ENCODE data around the gene ZSCAN9.

Gene ZSCAN9

DNA sequence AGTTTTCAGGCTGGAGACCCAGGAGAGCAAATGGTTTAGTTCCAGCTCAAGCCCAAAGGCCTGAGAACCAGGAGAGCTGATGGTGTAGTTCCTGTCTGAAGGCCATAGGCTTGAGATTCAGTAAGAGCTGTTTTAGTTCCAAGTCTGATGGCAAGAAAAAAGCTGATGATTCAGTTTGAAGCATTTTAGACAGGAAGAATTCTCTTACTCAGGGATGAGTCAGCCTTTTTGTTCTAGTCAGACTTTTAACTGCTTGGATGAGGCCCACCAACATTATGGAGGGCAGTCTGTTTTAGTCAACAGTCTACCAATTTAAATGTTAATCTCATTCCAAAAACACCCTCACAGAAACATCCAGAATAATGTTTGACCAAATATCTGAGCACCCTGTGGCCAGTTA lies 44.4 kb downstream of the ZSCAN9 start:
- Histone ChIP-seq H3K18ac (ENCODE audit: low read length) (no peak overlapping the region), H3K9ac (ENCODE audit: low read depth, low read length, poor library complexity) (no peak overlapping the region), H3K27ac (replicated peaks; ENCODE audit: low read length) (no peak overlapping the region), H2BK120ac (ENCODE audit: low read depth, low read length) (no peak overlapping the region), H3K4me3 (ENCODE audit: low read length in 2 of 2) (no peak overlapping the region), H3K4me2 (ENCODE audit: insufficient read depth, low read length, poor library complexity, severe bottlenecking) (no peak overlapping the region), H2AK5ac (ENCODE audit: low read depth, low read length) (no peak overlapping the region), H4K8ac (ENCODE audit: low read depth, low read length) (no peak overlapping the region), H3K4ac (ENCODE audit: low read length) (no peak overlapping the region), H3K9me3 (replicated peaks in 1 of 2; ENCODE audit: control insufficient read depth in 2 of 2, insufficient read depth in 1 of 2, low read depth in 1 of 2, low read length in 2 of 2) (no peaks in the 10 kb centered on the region), H3K4me1 (ENCODE audit: control insufficient read depth in 2 of 2, insufficient read depth in 1 of 2, low read depth in 1 of 2, low read length in 2 of 2) (peaks cover 0 to 2% of the 10 kb centered on the region in 2 donors), H2BK15ac (ENCODE audit: low read length) (no peak overlapping the region), H2AFZ (ENCODE audit: low read length) (no peak overlapping the region), H3K36me3 (replicated peaks in 1 of 2; ENCODE audit: control insufficient read depth in 2 of 2, insufficient read depth in 2 of 2, low read length in 2 of 2) (peaks cover 9 to 33% of the 10 kb centered on the region in 2 donors), H4K91ac (ENCODE audit: low read depth, low read length, poor library complexity) (no peak overlapping the region), H3K79me1 (ENCODE audit: low read depth, low read length) (no peaks in the 10 kb centered on the region), H3K23ac (ENCODE audit: low read depth, low read length, poor library complexity) (no peak overlapping the region), H2BK5ac (ENCODE audit: low read length) (no peak overlapping the region), H3K27me3 (ENCODE audit: control insufficient read depth in 3 of 3, insufficient read depth in 3 of 3, low read depth in 1 of 3, low read length in 3 of 3) (no peaks in the 10 kb centered on the region), H3K14ac (ENCODE audit: low read length) (no peak overlapping the region), H2BK12ac (ENCODE audit: low read length) (no peak overlapping the region)
- DNase-seq (ENCODE audit: low spot score): no peak

DNA sequence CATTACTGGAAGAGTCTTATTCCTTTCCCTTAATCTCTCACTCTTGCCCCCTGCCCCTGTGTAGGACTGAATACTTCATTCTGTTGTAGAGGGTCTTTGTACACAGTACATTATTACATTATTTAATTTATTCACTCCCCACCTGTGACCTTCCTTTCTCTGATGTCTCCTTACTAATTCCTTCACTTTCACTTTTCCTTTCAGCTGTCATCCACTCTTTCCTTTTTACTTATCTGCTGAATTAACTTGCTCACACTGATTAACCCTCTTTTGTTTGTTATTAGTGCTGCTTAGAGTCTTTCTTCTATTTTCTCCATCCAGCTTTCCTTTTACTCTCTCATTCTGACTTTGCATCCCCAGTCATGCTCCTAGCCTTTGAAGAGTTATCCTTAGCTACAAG lies 49.8 kb downstream of the ZSCAN9 start:
- Histone ChIP-seq H2BK5ac (ENCODE audit: low read length) (no peak overlapping the region), H2BK12ac (ENCODE audit: low read length) (no peak overlapping the region), H3K18ac (ENCODE audit: low read length) (no peak overlapping the region), H2AK5ac (ENCODE audit: low read depth, low read length) (no peak overlapping the region), H3K9me3 (replicated peaks in 1 of 2; ENCODE audit: control insufficient read depth in 2 of 2, insufficient read depth in 1 of 2, low read depth in 1 of 2, low read length in 2 of 2) (no peaks in the 10 kb centered on the region), H2AFZ (ENCODE audit: low read length) (no peak overlapping the region), H3K4me3 (ENCODE audit: low read length in 2 of 2) (no peak overlapping the region), H3K4me1 (ENCODE audit: control insufficient read depth in 2 of 2, insufficient read depth in 1 of 2, low read depth in 1 of 2, low read length in 2 of 2) (no peaks in the 10 kb centered on the region), H3K4me2 (ENCODE audit: insufficient read depth, low read length, poor library complexity, severe bottlenecking) (no peak overlapping the region), H4K8ac (ENCODE audit: low read depth, low read length) (no peak overlapping the region), H3K27ac (replicated peaks; ENCODE audit: low read length) (no peak overlapping the region), H3K79me1 (ENCODE audit: low read depth, low read length) (no peaks in the 10 kb centered on the region), H3K14ac (ENCODE audit: low read length) (no peak overlapping the region), H2BK15ac (ENCODE audit: low read length) (no peak overlapping the region), H3K36me3 (replicated peaks in 1 of 2; ENCODE audit: control insufficient read depth in 2 of 2, insufficient read depth in 2 of 2, low read length in 2 of 2) (peaks cover 15 to 72% of the 10 kb centered on the region in 2 donors), H3K4ac (ENCODE audit: low read length) (no peak overlapping the region), H3K9ac (ENCODE audit: low read depth, low read length, poor library complexity) (no peak overlapping the region), H4K91ac (ENCODE audit: low read depth, low read length, poor library complexity) (no peak overlapping the region), H3K27me3 (ENCODE audit: control insufficient read depth in 3 of 3, insufficient read depth in 3 of 3, low read depth in 1 of 3, low read length in 3 of 3) (no peaks in the 10 kb centered on the region), H2BK120ac (ENCODE audit: low read depth, low read length) (no peak overlapping the region), H3K23ac (ENCODE audit: low read depth, low read length, poor library complexity) (no peak overlapping the region)
- no peak for DNase-seq (ENCODE audit: low spot score)

DNA sequence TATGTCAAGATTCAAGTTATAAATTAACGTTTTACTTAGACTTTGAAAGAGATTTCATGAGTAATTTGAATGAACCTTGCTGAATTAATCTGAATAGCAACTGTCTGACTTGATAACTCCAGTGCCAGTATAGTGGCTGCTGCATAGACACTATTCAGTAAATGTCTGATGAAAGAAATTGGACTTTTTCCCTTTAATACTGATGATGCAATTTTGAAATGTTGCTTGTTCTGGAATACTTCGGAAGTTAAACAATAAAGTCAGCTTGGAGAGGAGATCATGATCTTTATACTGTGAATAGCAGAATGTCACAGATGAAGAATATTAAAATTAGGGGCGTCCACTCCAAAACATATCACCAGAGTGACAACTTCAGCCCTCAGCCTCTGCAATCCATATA lies 52.7 kb downstream of the ZSCAN9 start:
- Histone ChIP-seq H3K18ac (ENCODE audit: low read length) (no peak overlapping the region), H2AFZ (ENCODE audit: low read length) (no peak overlapping the region), H3K14ac (ENCODE audit: low read length) (no peak overlapping the region), H3K36me3 (replicated peaks in 1 of 2; ENCODE audit: control insufficient read depth in 2 of 2, insufficient read depth in 2 of 2, low read length in 2 of 2) (peaks cover 9 to 56% of the 10 kb centered on the region in 2 donors), H2BK120ac (ENCODE audit: low read depth, low read length) (no peak overlapping the region), H3K4me3 (ENCODE audit: low read length in 2 of 2) (no peak overlapping the region), H3K79me1 (ENCODE audit: low read depth, low read length) (no peaks in the 10 kb centered on the region), H3K4me2 (ENCODE audit: insufficient read depth, low read length, poor library complexity, severe bottlenecking) (no peak overlapping the region), H4K8ac (ENCODE audit: low read depth, low read length) (no peak overlapping the region), H3K4me1 (ENCODE audit: control insufficient read depth in 2 of 2, insufficient read depth in 1 of 2, low read depth in 1 of 2, low read length in 2 of 2) (peaks cover 2 to 4% of the 10 kb centered on the region in 2 donors), H2BK12ac (ENCODE audit: low read length) (no peak overlapping the region), H3K4ac (ENCODE audit: low read length) (no peak overlapping the region), H3K9me3 (replicated peaks in 1 of 2; ENCODE audit: control insufficient read depth in 2 of 2, insufficient read depth in 1 of 2, low read depth in 1 of 2, low read length in 2 of 2) (no peaks in the 10 kb centered on the region), H3K27ac (replicated peaks; ENCODE audit: low read length) (no peak overlapping the region), H2BK15ac (ENCODE audit: low read length) (no peak overlapping the region), H3K23ac (ENCODE audit: low read depth, low read length, poor library complexity) (no peak overlapping the region), H4K91ac (ENCODE audit: low read depth, low read length, poor library complexity) (no peak overlapping the region), H3K9ac (ENCODE audit: low read depth, low read length, poor library complexity) (no peak overlapping the region), H2AK5ac (ENCODE audit: low read depth, low read length) (no peak overlapping the region), H3K27me3 (ENCODE audit: control insufficient read depth in 3 of 3, insufficient read depth in 3 of 3, low read depth in 1 of 3, low read length in 3 of 3) (no peaks in the 10 kb centered on the region), H2BK5ac (ENCODE audit: low read length) (no peak overlapping the region)
- DNase-seq (ENCODE audit: low spot score): no peak
- WGBS, 2 donors (ENCODE audit: extremely low coverage in 2 of 2, insufficient read length in 2 of 2, insufficient replicate concordance in 1 of 2): no CpG with 5 or more reads among the region's 3 CpGs

DNA sequence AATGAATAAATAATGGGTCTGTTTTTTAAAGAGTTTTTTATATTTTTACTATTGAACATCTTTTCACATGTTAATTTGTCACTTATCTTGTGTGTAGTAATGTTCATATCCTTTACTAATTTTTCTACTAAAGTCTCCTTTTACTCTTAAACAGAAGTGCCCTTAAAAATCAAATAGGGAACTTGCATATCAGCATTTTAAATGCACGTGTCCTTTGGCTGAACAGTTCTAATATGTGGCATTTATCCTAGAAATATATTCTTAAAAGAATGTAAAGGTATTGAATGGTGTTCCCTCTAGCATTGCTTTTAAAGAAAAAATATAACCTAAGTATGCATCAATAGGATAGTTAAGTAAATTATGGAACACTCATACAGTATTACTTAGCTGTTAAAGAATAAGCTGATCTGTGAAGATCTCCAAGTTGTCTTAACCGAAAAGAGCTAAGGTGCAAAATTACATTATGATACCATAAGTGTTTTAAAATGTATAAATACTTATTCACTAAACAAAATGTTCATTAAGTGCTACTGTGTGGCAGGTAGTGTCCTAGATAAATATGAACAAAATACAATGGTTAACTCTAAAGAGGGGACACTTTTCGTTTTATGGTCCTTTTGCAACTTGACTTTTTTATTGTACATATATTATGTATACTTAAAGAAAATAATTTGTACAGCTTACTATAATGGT lies 55.7 kb downstream of the ZSCAN9 start:
- Histone ChIP-seq H3K9me3 (replicated peaks in 1 of 2; ENCODE audit: control insufficient read depth in 2 of 2, insufficient read depth in 1 of 2, low read depth in 1 of 2, low read length in 2 of 2) (no peaks in the 10 kb centered on the region), H3K14ac (ENCODE audit: low read length) (no peak overlapping the region), H3K4me3 (ENCODE audit: low read length in 2 of 2) (peak overlapping the region; percentile 57 to 72), H4K8ac (ENCODE audit: low read depth, low read length) (no peak overlapping the region), H3K4ac (ENCODE audit: low read length) (no peak overlapping the region), H2BK15ac (ENCODE audit: low read length) (no peak overlapping the region), H2BK12ac (ENCODE audit: low read length) (no peak overlapping the region), H3K18ac (ENCODE audit: low read length) (no peak overlapping the region), H3K27ac (replicated peaks; ENCODE audit: low read length) (no peak overlapping the region), H3K4me1 (ENCODE audit: control insufficient read depth in 2 of 2, insufficient read depth in 1 of 2, low read depth in 1 of 2, low read length in 2 of 2) (peaks cover 2 to 4% of the 10 kb centered on the region in 2 donors), H2AFZ (ENCODE audit: low read length) (peak overlapping the region; percentile 89), H3K79me1 (ENCODE audit: low read depth, low read length) (no peaks in the 10 kb centered on the region), H2BK5ac (ENCODE audit: low read length) (no peak overlapping the region), H3K4me2 (ENCODE audit: insufficient read depth, low read length, poor library complexity, severe bottlenecking) (peak overlapping the region; percentile 70), H3K27me3 (ENCODE audit: control insufficient read depth in 3 of 3, insufficient read depth in 3 of 3, low read depth in 1 of 3, low read length in 3 of 3) (no peaks in the 10 kb centered on the region), H2AK5ac (ENCODE audit: low read depth, low read length) (no peak overlapping the region), H3K36me3 (replicated peaks in 1 of 2; ENCODE audit: control insufficient read depth in 2 of 2, insufficient read depth in 2 of 2, low read length in 2 of 2) (peaks cover 12 to 54% of the 10 kb centered on the region in 2 donors), H3K23ac (ENCODE audit: low read depth, low read length, poor library complexity) (no peak overlapping the region), H3K9ac (ENCODE audit: low read depth, low read length, poor library complexity) (no peak overlapping the region), H2BK120ac (ENCODE audit: low read depth, low read length) (no peak overlapping the region), H4K91ac (ENCODE audit: low read depth, low read length, poor library complexity) (no peak overlapping the region)
- DNase-seq (ENCODE audit: low spot score): no peak
- no CpG with 5 or more reads among the region's 3 CpGs for WGBS, 2 donors (ENCODE audit: extremely low coverage in 2 of 2, insufficient read length in 2 of 2, insufficient replicate concordance in 1 of 2)

All from neuronal stem cell (in vitro differentiated cells).